Loucy (cell line): ENCODE results near the gene SLC29A3.

Experiments used
- H2AFZ ChIP-seq: fragments of 200-600 bp; sonication (generic); 2 replicates; pipeline ENCODE4 v1.6.0; 2016; ENCODE audit warnings: antibody characterized with exemption, mild to moderate bottlenecking, low read length, moderate library complexity
- H3F3A ChIP-seq: fragments of 200-600 bp; 2 replicates; pipeline ENCODE4 v1.6.0; 2016; ENCODE audit warnings: antibody characterized with exemption, low read depth, mild to moderate bottlenecking
- H3K27me3 ChIP-seq: fragments of 200-600 bp; sonication (generic); 2 replicates; pipeline ENCODE4 v1.6.1; 2014; ENCODE audit warnings: low read length, mild to moderate bottlenecking; ENCODE audit not compliant: insufficient read depth, poor library complexity, severe bottlenecking
- H3K36me3 ChIP-seq: fragments of 200-600 bp; sonication (generic); 2 replicates; pipeline ENCODE4 v1.6.1; 2016; ENCODE audit warnings: low read length; ENCODE audit not compliant: insufficient read depth
- H3K4me1 ChIP-seq: fragments of 200-600 bp; sonication (generic); 2 replicates; pipeline ENCODE4 v1.5.1; 2014; ENCODE audit warnings: low read length, mild to moderate bottlenecking; ENCODE audit not compliant: insufficient read depth, poor library complexity, severe bottlenecking
- H3K4me2 ChIP-seq: fragments of 200-600 bp; sonication (generic); 2 replicates; pipeline ENCODE4 v1.6.0; 2014; ENCODE audit warnings: antibody characterized with exemption, low read length, low read depth, mild to moderate bottlenecking; ENCODE audit not compliant: poor library complexity, severe bottlenecking
- H3K4me3 ChIP-seq: fragments of 200-600 bp; sonication (generic); 2 replicates; pipeline ENCODE4 v1.5.1; 2014; ENCODE audit warnings: low read length, mild to moderate bottlenecking, mixed read lengths; ENCODE audit not compliant: poor library complexity, severe bottlenecking
- H3K79me2 ChIP-seq: fragments of 200-600 bp; sonication (generic); 2 replicates; pipeline ENCODE4 v1.6.1; 2014; ENCODE audit warnings: low read length; ENCODE audit not compliant: insufficient read depth
- H3K9ac ChIP-seq: fragments of 200-600 bp; sonication (generic); 2 replicates; pipeline ENCODE4 v1.6.0; 2014; ENCODE audit warnings: mild to moderate bottlenecking, low read depth, low read length, moderate library complexity; ENCODE audit not compliant: poor library complexity, severe bottlenecking
- H3K9me2 ChIP-seq: fragments of 200-600 bp; sonication (generic); replicated peaks from 2 replicates; pipeline ENCODE4 v1.6.1; 2016; ENCODE audit warnings: low read depth, low read length, mixed read lengths
- H3K9me3 ChIP-seq: fragments of 200-600 bp; sonication (generic); 2 replicates; pipeline ENCODE4 v1.6.1; 2014; ENCODE audit warnings: mild to moderate bottlenecking, antibody characterized with exemption, low read length, low read depth; ENCODE audit not compliant: insufficient read depth
- H4K20me1 ChIP-seq: fragments of 200-600 bp; sonication (generic); 2 replicates; pipeline ENCODE4 v1.6.0; 2014; ENCODE audit warnings: antibody characterized with exemption, low read length, mild to moderate bottlenecking; ENCODE audit not compliant: insufficient read depth, poor library complexity, severe bottlenecking
- CTCF ChIP-seq: fragments of 200-600 bp; sonication (generic); conservative IDR thresholded peaks from 2 replicates; pipeline ENCODE4 v1.5.1; 2014; ENCODE audit warnings: mild to moderate bottlenecking, antibody characterized with exemption, low read length
- EZH2phosphoT487 ChIP-seq: fragments of 200-600 bp; IDR thresholded peaks from 2 replicates; pipeline ENCODE4 v1.6.1; 2018; ENCODE audit warnings: antibody characterized with exemption, mild to moderate bottlenecking, moderate library complexity, borderline replicate concordance

Gene SLC29A3

DNA sequence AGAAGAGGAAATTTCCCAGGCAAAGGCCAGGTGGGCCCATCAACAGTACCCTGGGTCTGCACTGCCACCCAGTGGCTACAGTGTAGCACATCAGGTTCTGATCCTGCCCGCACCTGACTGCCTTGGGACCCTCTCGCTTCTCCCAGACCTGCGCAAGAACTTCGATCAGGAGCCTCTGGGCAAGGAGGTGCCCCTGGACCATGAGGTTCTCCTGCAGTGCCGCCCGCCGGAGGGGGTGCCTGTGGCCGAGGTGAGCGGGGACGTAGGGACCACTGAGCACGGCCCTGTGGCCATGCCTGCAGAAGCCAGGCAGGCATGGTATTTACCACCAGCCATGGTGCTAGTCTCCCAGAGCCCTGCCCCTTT lies 33.9 kb upstream of the SLC29A3 start:
- Histone ChIP-seq H3K9me2 (no peaks in the 10 kb centered on the region), H3K36me3 (no peaks in the 10 kb centered on the region), H2AFZ (no peak overlapping the region), H3F3A (no peaks in the 10 kb centered on the region), H3K4me2 (no peak overlapping the region), H3K9ac (no peak overlapping the region), H3K79me2 (no peaks in the 10 kb centered on the region), H3K27me3 (no peaks in the 10 kb centered on the region), H3K9me3 (no peaks in the 10 kb centered on the region), H3K4me1 (peaks cover 3% of the 10 kb centered on the region), H4K20me1 (no peaks in the 10 kb centered on the region), H3K4me3 (no peak overlapping the region)
- TF ChIP-seq CTCF (peak; percentile 82), EZH2phosphoT487 (no peak)

DNA sequence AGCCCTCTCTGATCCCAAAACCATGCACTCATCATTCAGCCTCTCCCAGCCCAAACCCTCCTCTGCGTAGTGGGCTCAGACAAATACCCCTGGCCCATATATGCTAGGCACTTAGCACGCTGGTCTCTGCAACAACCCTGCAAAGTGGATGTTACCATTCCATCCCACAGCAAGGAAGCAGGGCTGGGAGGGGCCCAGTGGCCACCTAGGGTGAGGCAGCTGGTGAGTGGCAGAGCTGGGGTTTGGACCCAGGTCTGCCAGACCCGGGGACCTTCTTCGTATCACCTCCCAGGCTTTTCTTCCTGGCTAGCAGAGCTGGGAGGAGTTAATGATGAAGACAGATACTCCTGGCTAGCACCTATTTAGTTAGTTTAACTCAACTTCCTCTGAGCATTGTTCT lies 33.1 kb upstream of the SLC29A3 start:
- TF ChIP-seq EZH2phosphoT487 = no peak
- no peak for TF ChIP-seq CTCF
- no peaks in the 10 kb centered on the region for H3K9me3 ChIP-seq
- H3K9me2 ChIP-seq = no peaks in the 10 kb centered on the region
- no peaks in the 10 kb centered on the region for H3K36me3 ChIP-seq
- no peaks in the 10 kb centered on the region for H3F3A ChIP-seq
- no peaks in the 10 kb centered on the region for H4K20me1 ChIP-seq
- H3K79me2 ChIP-seq = no peaks in the 10 kb centered on the region
- H3K4me2 ChIP-seq = no peak overlapping the region
- no peak overlapping the region for H3K9ac ChIP-seq
- H3K4me3 ChIP-seq = no peak overlapping the region
- H3K27me3 ChIP-seq = no peaks in the 10 kb centered on the region
- peaks cover 3% of the 10 kb centered on the region for H3K4me1 ChIP-seq
- no peak overlapping the region for H2AFZ ChIP-seq

- Histone ChIP-seq H3F3A (no peaks in the 10 kb centered on the region), H3K4me3 (no peak overlapping the region), H2AFZ (no peak overlapping the region), H3K4me2 (no peak overlapping the region), H3K9me2 (no peaks in the 10 kb centered on the region), H3K79me2 (no peaks in the 10 kb centered on the region), H3K9ac (no peak overlapping the region), H3K36me3 (no peaks in the 10 kb centered on the region), H3K4me1 (peaks cover 3% of the 10 kb centered on the region), H3K9me3 (no peaks in the 10 kb centered on the region), H3K27me3 (no peaks in the 10 kb centered on the region), H4K20me1 (no peaks in the 10 kb centered on the region)
- no peak for TF ChIP-seq CTCF
- TF ChIP-seq EZH2phosphoT487 = no peak
Observed at GRCh38 chr10:71286521-71287294, 32.4 kb upstream of the SLC29A3 start.
